Measurements from ENCODE around the gene GNA12.

Gene GNA12

DNA sequence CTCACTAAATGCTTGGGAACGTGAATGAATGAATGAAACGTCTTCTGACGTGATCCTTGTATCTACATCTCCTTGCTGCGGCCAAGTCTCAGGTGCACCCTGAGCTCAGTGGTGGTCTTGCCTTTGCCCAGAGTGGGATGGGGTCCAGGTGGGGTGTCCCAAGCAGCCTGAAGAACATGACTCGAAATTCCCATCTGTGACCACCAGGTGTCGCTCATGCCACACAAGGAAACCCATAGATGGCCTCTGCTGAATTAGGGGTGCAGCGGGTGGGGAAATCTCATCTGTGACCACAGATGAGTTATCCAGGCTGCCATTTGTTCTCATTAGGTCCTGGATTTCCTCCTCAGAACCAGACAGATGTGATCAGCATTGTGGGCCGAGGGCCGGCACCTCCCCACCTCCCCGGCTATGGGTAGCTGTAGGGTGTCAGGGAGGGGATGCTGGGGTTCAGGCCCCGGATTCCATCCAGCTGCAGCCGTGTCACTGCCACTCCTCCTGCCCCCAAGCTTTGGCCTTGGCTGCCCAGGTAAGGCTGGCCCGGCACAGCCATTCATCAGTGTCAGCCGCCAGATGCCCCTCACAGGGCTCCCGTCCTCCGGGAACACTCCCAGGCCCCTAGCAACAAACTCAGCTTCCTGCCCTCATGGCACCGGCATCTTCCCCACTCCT lies 21.0 kb upstream of the GNA12 start:
- TF ChIP-seq CTCF (IDR thresholded peaks at IDR 0.05; ENCODE audit: low read depth, low read length), result peak; percentile 90
- no peak overlapping the region for H3K4me3 ChIP-seq (ENCODE audit: low read depth, low read length)

- peak overlapping the region; percentile 45 for H3K4me3 ChIP-seq (ENCODE audit: low read depth, low read length)
- TF ChIP-seq CTCF (IDR thresholded peaks at IDR 0.05; ENCODE audit: low read depth, low read length), result no peak
Measured at GRCh38 chr7:2864204-2864985, 20.3 kb upstream of the GNA12 start.

GRCh38 chr7:2863461-2864066 lies 19.5 kb upstream of the GNA12 start:
- peak overlapping the region; percentile 45 for H3K4me3 ChIP-seq (ENCODE audit: low read depth, low read length)
- no peak for TF ChIP-seq CTCF (IDR thresholded peaks at IDR 0.05; ENCODE audit: low read depth, low read length)

DNA sequence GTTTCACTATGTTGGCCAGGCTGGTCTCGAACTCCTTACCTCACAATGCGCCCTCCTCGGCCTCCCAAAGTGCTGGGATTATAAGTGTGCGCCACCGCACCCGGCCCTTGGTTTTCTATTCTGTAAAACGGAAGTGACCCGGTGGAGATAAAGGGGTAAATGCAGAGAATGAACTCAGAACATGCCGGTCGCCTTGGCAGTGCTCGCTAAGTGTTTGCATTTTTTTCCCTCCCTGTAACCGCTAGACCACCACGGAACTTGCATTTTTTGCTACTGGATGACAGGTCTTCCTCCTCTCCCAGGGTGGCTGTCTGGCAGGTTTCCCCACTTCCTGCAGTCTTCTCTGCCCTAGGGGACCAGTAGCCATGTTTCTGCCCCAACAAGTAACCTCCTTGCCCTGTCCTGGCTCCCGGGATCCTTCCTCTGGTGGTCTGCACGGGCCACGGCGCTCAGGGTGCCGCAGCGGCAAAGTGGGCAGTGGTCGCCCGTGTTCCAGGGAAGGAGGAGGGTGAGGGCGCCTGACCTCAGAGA lies 18.8 kb upstream of the GNA12 start:
- no peak for TF ChIP-seq CTCF (IDR thresholded peaks at IDR 0.05; ENCODE audit: low read depth, low read length)
- H3K4me3 ChIP-seq (ENCODE audit: low read depth, low read length), result no peak overlapping the region

- no peak for TF ChIP-seq CTCF (IDR thresholded peaks at IDR 0.05; ENCODE audit: low read depth, low read length)
Measured at GRCh38 chr7:2861509-2861908, 17.4 kb upstream of the GNA12 start.

DNA sequence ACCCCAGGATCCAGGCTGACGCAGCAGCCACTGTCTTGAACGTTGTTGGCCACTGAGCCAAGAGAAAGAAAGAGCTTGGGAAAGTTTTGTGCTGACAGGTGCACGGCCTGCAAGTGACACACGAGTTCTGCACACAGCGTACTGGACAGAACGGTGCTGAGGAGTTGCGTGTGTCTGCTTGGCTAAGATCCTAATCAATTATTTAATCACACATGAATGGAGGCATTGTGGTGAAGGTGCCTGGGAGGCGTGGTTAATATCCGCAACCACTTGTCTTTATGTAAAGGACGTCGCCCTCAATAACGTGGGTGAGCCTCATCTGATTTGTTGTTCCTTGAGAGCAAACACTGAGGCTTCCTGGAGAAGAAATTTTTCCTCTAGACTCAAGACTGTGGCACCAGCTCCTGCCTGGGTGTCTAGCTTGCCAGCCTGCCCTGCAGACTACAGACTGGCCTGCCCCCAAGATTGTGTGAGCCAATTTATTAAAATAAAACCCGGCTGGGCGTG lies 16.6 kb upstream of the GNA12 start:
- no peak for TF ChIP-seq CTCF (IDR thresholded peaks at IDR 0.05; ENCODE audit: low read depth, low read length)

More at GRCh38 chr7:2861509-2861908, 17.4 kb upstream of the GNA12 start:
- no peak overlapping the region for H3K4me3 ChIP-seq (ENCODE audit: low read depth, low read length)

More for the DNA sequence above, 16.6 kb upstream of the GNA12 start:
- H3K4me3 ChIP-seq (ENCODE audit: low read depth, low read length), result no peak overlapping the region
